GM12878 (cell line): ENCODE data around the gene NFKBIE. TPM values are rescaled to one million over a fixed set of nuclear protein-coding genes. Genes with fewer than 3 reads are reported as not detected.

Source experiments
- ATAC-seq: fragments of 200-7000 bp; cut with Tn5 transposase; 3 replicates; pipeline ENCODE4 v1.9.1; 2020; ENCODE audit warnings: mild to moderate bottlenecking, moderate library complexity
- BruUV-seq: library from RNA; stranded (reverse); fragments of 400-500 nt; replicated peaks from 2 replicates; lab custom pipeline; 2021; lab: Mats Ljungman, UMichigan
- CTCF ChIA-PET: fragments of 300-600 bp; sonication (Branson Sonifier 250); formaldehyde crosslinking; extraction: SDS; loops from one replicate; lab custom pipeline; 2021; ENCODE audit warnings: inconsistent platforms; lab: Yijun Ruan, JAX
- POLR2A ChIA-PET: fragments of 350-600 bp; formaldehyde crosslinking; extraction: SDS; loops from one replicate; lab custom pipeline; 2021; ENCODE audit warnings: inconsistent platforms; lab: Charles Lee
- RAD21 ChIA-PET: fragments of 300-600 bp; sonication (Branson Sonifier 250); formaldehyde crosslinking; loops from one replicate; lab custom pipeline; 2023; ENCODE audit warnings: antibody characterized with exemption; ENCODE audit not compliant: unreplicated experiment; lab: Charles Lee
- SMC1A ChIA-PET: fragments of 300-600 bp; sonication (Branson Sonifier 250); formaldehyde crosslinking; loops from one replicate; lab custom pipeline; 2023; ENCODE audit not compliant: unreplicated experiment, uncharacterized antibody; lab: Charles Lee
- DNase-seq: peaks from one replicate; pipeline ENCODE4 v3.0.0-alpha.2; 2011; ENCODE audit warnings: low read depth, low spot score
- FAIRE-seq: peaks from 3 replicates; lab custom pipeline; 2011; peaks lifted over from hg19 to GRCh38; lab: Jason Lieb, UNC
- H2AFZ ChIP-seq: 2 replicates; pipeline ENCODE4 v1.6.0; 2011; ENCODE audit warnings: low read depth, low read length, control low read depth; ENCODE audit not compliant: control insufficient read depth
- H3K27ac ChIP-seq: 2 replicates; pipeline ENCODE4 v1.5.1; 2011; ENCODE audit warnings: control low read depth; ENCODE audit not compliant: control insufficient read depth, insufficient read depth
- H3K27me3 ChIP-seq, 2 experiments: replicated peaks in 1 of 2; 2 replicates each; pipeline versions ENCODE4 v1.6.0 to v1.6.1; 2011; ENCODE audit warnings: low read length in 1 of 2; ENCODE audit not compliant: control insufficient read depth in 2 of 2, insufficient read depth in 2 of 2
- H3K36me3 ChIP-seq, 2 experiments: 2 replicates each; pipeline ENCODE4 v1.5.1; 2011; ENCODE audit warnings: low read length in 1 of 2; ENCODE audit not compliant: control insufficient read depth in 2 of 2, insufficient read depth in 2 of 2
- H3K4me1 ChIP-seq: 2 replicates; pipeline ENCODE4 v1.6.1; 2011; ENCODE audit warnings: mild to moderate bottlenecking, low read length, moderate library complexity, mixed read lengths; ENCODE audit not compliant: control insufficient read depth, insufficient read depth
- H3K4me2 ChIP-seq: 2 replicates; pipeline ENCODE4 v1.6.0; 2011; ENCODE audit warnings: control low read depth; ENCODE audit not compliant: control insufficient read depth, insufficient read depth
- H3K4me3 ChIP-seq: fragments of 200-600 bp; sonication (generic); 2 replicates; pipeline ENCODE4 v1.5.1; 2016
- H3K79me2 ChIP-seq: 2 replicates; pipeline ENCODE4 v1.6.0; 2011; ENCODE audit warnings: low read length; ENCODE audit not compliant: control insufficient read depth, insufficient read depth
- H3K9ac ChIP-seq: 2 replicates; pipeline ENCODE4 v1.8.0; 2011; ENCODE audit warnings: low read length, control low read depth, mixed read lengths; ENCODE audit not compliant: control insufficient read depth, insufficient read depth
- H3K9me3 ChIP-seq: replicated peaks from 3 replicates; pipeline ENCODE4 v1.5.1; 2011; ENCODE audit warnings: mild to moderate bottlenecking, low read length; ENCODE audit not compliant: control insufficient read depth, insufficient read depth
- H4K20me1 ChIP-seq: 2 replicates; pipeline ENCODE4 v1.6.0; 2011; ENCODE audit not compliant: control insufficient read depth, insufficient read depth
- BMI1 ChIP-seq: fragments of 450-650 bp; IDR thresholded peaks from 2 replicates; pipeline ENCODE4 v1.6.1; 2016; ENCODE audit warnings: mild to moderate bottlenecking, moderate library complexity, borderline replicate concordance
- CBX5 ChIP-seq: sonication (generic); IDR thresholded peaks from 2 replicates; pipeline ENCODE4 v1.6.1; 2016; ENCODE audit warnings: low read depth, moderate library complexity, mild to moderate bottlenecking, inconsistent platforms
- CREM ChIP-seq: IDR thresholded peaks from 2 replicates; pipeline ENCODE4 v1.6.1; 2014; ENCODE audit warnings: antibody characterized with exemption, low read depth
- E2F8 ChIP-seq: fragments of 450-650 bp; IDR thresholded peaks from 2 replicates; pipeline ENCODE4 v1.6.1; 2018; ENCODE audit warnings: mild to moderate bottlenecking, low read depth, moderate library complexity; ENCODE audit not compliant: partially characterized antibody
- IRF3 ChIP-seq: fragments of 450-650 bp; IDR thresholded peaks from 2 replicates; pipeline ENCODE4 v1.6.1; 2014; ENCODE audit warnings: mild to moderate bottlenecking
- JUNB ChIP-seq: IDR thresholded peaks from 2 replicates; pipeline ENCODE4 v1.6.1; 2016; ENCODE audit warnings: antibody characterized with exemption, mild to moderate bottlenecking
- JUND ChIP-seq: IDR thresholded peaks from 2 replicates; pipeline ENCODE4 v1.6.1; 2012; ENCODE audit warnings: low read depth, mild to moderate bottlenecking, low read length, improper control_type of control experiment, moderate library complexity
- MEF2A ChIP-seq: IDR thresholded peaks from 2 replicates; pipeline ENCODE4 v1.6.1; 2011; ENCODE audit warnings: low read depth, mild to moderate bottlenecking, low read length, moderate library complexity; ENCODE audit not compliant: insufficient read depth
- NBN ChIP-seq: fragments of 450-650 bp; IDR thresholded peaks from 2 replicates; pipeline ENCODE4 v1.6.1; 2016
- NR2F1 ChIP-seq: fragments of 450-650 bp; conservative IDR thresholded peaks from 2 replicates; pipeline ENCODE4 v1.6.1; 2017; ENCODE audit warnings: mild to moderate bottlenecking
- POLR2A ChIP-seq: IDR thresholded peaks from 2 replicates; pipeline ENCODE4 v1.6.1; 2011; ENCODE audit warnings: low read depth, mild to moderate bottlenecking, low read length
- POLR2AphosphoS5 ChIP-seq: IDR thresholded peaks from 2 replicates; pipeline ENCODE4 v1.6.1; 2011; ENCODE audit warnings: mild to moderate bottlenecking, low read length, inconsistent platforms
- POU2F2 ChIP-seq: IDR thresholded peaks from 3 replicates; pipeline ENCODE4 v1.6.1; 2011; ENCODE audit warnings: low read depth, mild to moderate bottlenecking, low read length, borderline replicate concordance
- RAD51 ChIP-seq: fragments of 450-650 bp; IDR thresholded peaks from 2 replicates; pipeline ENCODE4 v1.6.1; 2016; ENCODE audit warnings: moderate library complexity, mild to moderate bottlenecking, inconsistent platforms
- RB1 ChIP-seq: fragments of 450-650 bp; formaldehyde crosslinking; IDR thresholded peaks from 2 replicates; pipeline ENCODE4 v1.6.1; 2017; ENCODE audit warnings: mild to moderate bottlenecking, borderline replicate concordance
- RELA ChIP-seq: fragments of 450-650 bp; IDR thresholded peaks from 2 replicates; pipeline ENCODE4 v1.8.0; 2014; ENCODE audit warnings: borderline replicate concordance; ENCODE audit not compliant: partially characterized antibody
- RUNX3 ChIP-seq: IDR thresholded peaks from 2 replicates; pipeline ENCODE4 v1.6.1; 2012; ENCODE audit warnings: low read length, inconsistent platforms
- SMARCA5 ChIP-seq: fragments of 450-650 bp; IDR thresholded peaks from 2 replicates; pipeline ENCODE4 v1.6.1; 2017; ENCODE audit warnings: mild to moderate bottlenecking
- USF1 ChIP-seq: IDR thresholded peaks from 2 replicates; pipeline ENCODE4 v1.6.1; 2011; ENCODE audit warnings: borderline replicate concordance, low read depth, mild to moderate bottlenecking, moderate library complexity, mixed read lengths, low read length; ENCODE audit not compliant: insufficient read depth; ENCODE audit errors: extremely low read length
- ZNF207 ChIP-seq: fragments of 450-650 bp; IDR thresholded peaks from 2 replicates; pipeline ENCODE4 v1.6.1; 2014; ENCODE audit warnings: antibody characterized with exemption, mild to moderate bottlenecking, borderline replicate concordance
- ZSCAN29 ChIP-seq: fragments of 450-650 bp; IDR thresholded peaks from 2 replicates; pipeline ENCODE4 v1.6.1; 2017; ENCODE audit warnings: mild to moderate bottlenecking, moderate library complexity
- WGBS: methylation state at CpG from one replicate; pipeline ENCODE4 v1.1.6; 2016; ENCODE audit warnings: low lambda C conversion rate; ENCODE audit not compliant: insufficient replicate concordance, insufficient coverage; ENCODE audit errors: missing lambda C conversion rate; 5-methylcytosine and 5-hydroxymethylcytosine counted together
- in situ Hi-C: fragments of 300-500 bp; cut with MboI; formaldehyde crosslinking; loops from 9 replicates; pipeline ENCODE4 v1.14.3; 2018; ENCODE audit warnings: mixed read lengths
- intact Hi-C: fragments of 100-400 bp; cut with micrococcal nuclease; formaldehyde crosslinking; loops from one replicate; pipeline ENCODE4 v1.14.2; 2022; ENCODE audit not compliant: unreplicated experiment
- polyA plus RNA-seq, 11 experiments: library from polyadenylated mRNA; depleted of rRNA in 4 of 11; unstranded in 6 of 11; stranded (reverse) in 5 of 11; fragments of >200 nt; fragmentation: Nextera tagmentation in 4 of 11; fragmentation: Illumina TruSeq in 1 of 11; extraction: Ambion mirVana in 4 of 11; extraction: Trizol in 1 of 11; gene quantifications; 1 replicate in 1 of 11; 2 replicates in 10 of 11; pipeline versions ENCODE4 v1.2.1 to v1.2.3, GENCODE V29; 2011 to 2016; ENCODE audit warnings: inconsistent platforms in 2 of 11, missing spikeins in 2 of 11, low read depth in 1 of 11
- total RNA-seq, 4 experiments: library from RNA; depleted of rRNA in 3 of 4; stranded (reverse); fragments of >200 nt in 3 of 4; fragmentation: Illumina TruSeq in 1 of 4; extraction: Trizol in 1 of 4; gene quantifications; 2 replicates each; pipeline versions ENCODE4 v1.2.1 to v1.2.3, GENCODE V29; 2013 to 2021

The NFKBIE gene
- total and polyA plus RNA-seq, 10 of the 15 experiments (the other 5 are each of a cell fraction or from before 2014, with no cell fraction given), result 10.4 to 106 (median 38.8) TPM

- peak; percentile 53 for ATAC-seq
- peak within 1 kb of the TSS; percentile 71 for H3K9ac ChIP-seq
- no peaks in the 10 kb centered on the region for H3K9me3 ChIP-seq
- CTCF ChIA-PET, result interaction anchor here (0.6 to 6.0 kb wide), 10 partner anchors 12 to 127 kb away, joined by 3 to 95 read pairs (median 9); partner anchors contain the start of gene HSP90AB1
- DNase-seq, result no peak
- H3K79me2 ChIP-seq, result peaks cover 31% of the 10 kb centered on the region
- no TSS peak for BruUV-seq
- H3K36me3 ChIP-seq, result no peaks in the 10 kb centered on the region; a peak in 1 of 4 replicates
- POLR2A ChIA-PET, result interaction anchor here (1.0 to 7.0 kb wide), 10 partner anchors 12 to 41 kb away, joined by 3 to 63 read pairs (median 6); partner anchors contain the start of gene HSP90AB1
- H3K4me2 ChIP-seq, result peak within 1 kb of the TSS; percentile 95
- H3K4me1 ChIP-seq, result peaks cover 27% of the 10 kb centered on the region
- peak within 1 kb of the TSS; percentile 83 for H2AFZ ChIP-seq
- SMC1A ChIA-PET, result interaction anchor here (0.6 to 2.2 kb wide), 8 partner anchors 11 to 47 kb away, joined by 3 to 18 read pairs (median 6); no protein-coding TSS in a partner anchor
- intact Hi-C loops (no loop called here), in situ Hi-C loops (no loop called here)
- RAD21 ChIA-PET, result interaction anchor here (0.8 to 4.5 kb wide), 14 partner anchors 12 to 50 kb away, joined by 3 to 23 read pairs (median 7); partner anchors contain the start of gene HSP90AB1
- no peaks in the 10 kb centered on the region for H3K27me3 ChIP-seq
- no peaks in the 10 kb centered on the region for H4K20me1 ChIP-seq
- H3K4me3 ChIP-seq, result peak within 1 kb of the TSS; percentile 83
- peak within 1 kb of the TSS; percentile 43 for H3K27ac ChIP-seq
- 0% methylated on average over 19 of the region's 73 CpGs for WGBS
- FAIRE-seq, result no peak
- TF ChIP-seq ZNF207, result no peak
- TF ChIP-seq JUNB, result no peak
- no peak for TF ChIP-seq NBN
- no peak for TF ChIP-seq E2F8
- TF ChIP-seq RB1, result no peak; the same call in 1 of the 2 replicates
- TF ChIP-seq MEF2A, result no peak
- TF ChIP-seq RELA, result no peak
- TF ChIP-seq RAD51, result no peak
- peak; percentile 25; the same call in 1 of the 2 replicates for TF ChIP-seq RUNX3
- 0 out of 3 replicates have a peak, but pooled peaks have one; percentile 9 for TF ChIP-seq POU2F2
- no peak for TF ChIP-seq JUND
- TF ChIP-seq ZSCAN29, result no peak
- peak; percentile 89 for TF ChIP-seq POLR2A
- peak; percentile 52 for TF ChIP-seq NR2F1
- no peak for TF ChIP-seq BMI1
- peak; percentile 35 for TF ChIP-seq USF1
- TF ChIP-seq CBX5, result no peak
- TF ChIP-seq CREM, result no peak
- TF ChIP-seq SMARCA5, result no peak
- TF ChIP-seq IRF3, result no peak
- TF ChIP-seq POLR2AphosphoS5, result peak; percentile 50; the same call in 1 of the 2 replicates
Measured at GRCh38 chr6:44223319-44224028, 41.9 kb downstream of the NFKBIE start, which contains the start of gene SLC29A1. SLC29A1 (plus strand) TSS chr6:44223595; CDS start chr6:44227314, 3,719 bp downstream.
